K562 (cell line): Measurements from ENCODE around the gene GALP. TPM values are rescaled to one million over a fixed set of nuclear protein-coding genes. Genes with fewer than 3 reads are reported as not detected.

Source experiments
- COPS2 ChIP-seq: fragments of 450-650 bp; conservative IDR thresholded peaks from 2 replicates; pipeline ENCODE4 v1.6.1; 2016; ENCODE audit warnings: mild to moderate bottlenecking, moderate library complexity
- CTCF ChIP-seq, 3 experiments: IDR thresholded peaks in 2 of 3; conservative IDR thresholded peaks in 1 of 3; 2 replicates each; pipeline ENCODE4 v1.5.1; 2011 to 2012; ENCODE audit warnings: low read length in 3 of 3, mild to moderate bottlenecking in 3 of 3, control low read depth in 2 of 3, improper control_type of control experiment in 1 of 3, inconsistent platforms in 1 of 3, low read depth in 1 of 3, mixed read lengths in 1 of 3, moderate library complexity in 1 of 3; ENCODE audit not compliant: insufficient read depth in 2 of 3
- E2F1 ChIP-seq: sonication (generic); formaldehyde crosslinking; IDR thresholded peaks from 2 replicates; pipeline ENCODE4 v1.8.1; 2023; ENCODE audit warnings: mild to moderate bottlenecking, missing genetic modification reagents, moderate library complexity
- ETS2 ChIP-seq: IDR thresholded peaks from 2 replicates; pipeline ENCODE4 v1.6.1; 2016; ENCODE audit warnings: borderline replicate concordance, missing genetic modification characterization, mild to moderate bottlenecking, moderate library complexity, missing compliant biosample characterization; ENCODE audit not compliant: poor library complexity, severe bottlenecking
- FOXK1 ChIP-seq: sonication (generic); formaldehyde crosslinking; IDR thresholded peaks from 2 replicates; pipeline ENCODE4 v1.8.0; 2022; ENCODE audit warnings: missing genetic modification reagents, mild to moderate bottlenecking, borderline replicate concordance
- HMGXB4 ChIP-seq: sonication (generic); formaldehyde crosslinking; IDR thresholded peaks from 2 replicates; pipeline ENCODE4 v1.8.1; 2023; ENCODE audit warnings: mild to moderate bottlenecking, missing genetic modification reagents
- KLF1 ChIP-seq: fragments of 450-650 bp; IDR thresholded peaks from 2 replicates; pipeline ENCODE4 v1.6.1; 2016; ENCODE audit warnings: missing genetic modification characterization, missing compliant biosample characterization
- MITF ChIP-seq: IDR thresholded peaks from 2 replicates; pipeline ENCODE4 v1.6.1; 2014; ENCODE audit warnings: antibody characterized with exemption
- PTBP1 ChIP-seq: fragments of 200-400 bp; formaldehyde crosslinking; IDR thresholded peaks from 2 replicates; pipeline ENCODE4 v1.6.1; 2017; ENCODE audit warnings: low read depth, low read length
- RHOXF2B ChIP-seq: fragments of 250-450 bp; sonication (Bioruptor Pico); conservative IDR thresholded peaks from 2 replicates; pipeline ENCODE4 v1.5.1; 2021
- TARDBP ChIP-seq: fragments of 450-650 bp; IDR thresholded peaks from 2 replicates; pipeline ENCODE4 v1.6.1; 2016
- ZFP1 ChIP-seq: fragments of 450-650 bp; formaldehyde crosslinking; IDR thresholded peaks from 2 replicates; pipeline ENCODE4 v1.4.0; 2020; ENCODE audit warnings: mild to moderate bottlenecking, mixed read lengths
- ZKSCAN1 ChIP-seq: fragments of 150-350 bp; IDR thresholded peaks from 2 replicates; pipeline ENCODE4 v1.6.1; 2016; ENCODE audit warnings: low read depth, low read length
- ZKSCAN3 ChIP-seq: fragments of 250-450 bp; sonication (Bioruptor Pico); IDR thresholded peaks from 2 replicates; pipeline ENCODE4 v1.4.0; 2020
- ZNF212 ChIP-seq: fragments of 450-650 bp; formaldehyde crosslinking; IDR thresholded peaks from 2 replicates; pipeline ENCODE4 v1.4.0; 2020; ENCODE audit warnings: mild to moderate bottlenecking
- ZNF347 ChIP-seq: fragments of 450-650 bp; formaldehyde crosslinking; IDR thresholded peaks from 2 replicates; pipeline ENCODE4 v1.4.0; 2020; ENCODE audit warnings: low read depth, mild to moderate bottlenecking, moderate library complexity
- ZNF518B ChIP-seq: fragments of 250-450 bp; sonication (Bioruptor Pico); IDR thresholded peaks from 2 replicates; pipeline ENCODE4 v1.5.0; 2021; ENCODE audit warnings: mild to moderate bottlenecking, moderate library complexity
- ZNF699 ChIP-seq: fragments of 250-450 bp; sonication (Bioruptor Pico); IDR thresholded peaks from 2 replicates; pipeline ENCODE4 v1.8.0; 2021; ENCODE audit warnings: mild to moderate bottlenecking, moderate library complexity; ENCODE audit not compliant: insufficient replicate concordance
- polyA plus RNA-seq, 8 experiments: library from polyadenylated mRNA; depleted of rRNA in 4 of 8; stranded (reverse) in 5 of 8; unstranded in 3 of 8; fragments of >200 nt; fragmentation: Nextera tagmentation in 2 of 8; fragmentation: Illumina TruSeq in 1 of 8; extraction: Ambion mirVana in 2 of 8; extraction: Trizol in 1 of 8; gene quantifications; 2 replicates each; pipeline versions ENCODE4 v1.2.1 to v1.2.3, GENCODE V29; 2011 to 2014; ENCODE audit warnings: inconsistent platforms in 1 of 8, missing spikeins in 1 of 8
- total RNA-seq, 7 experiments: library from RNA; depleted of rRNA in 6 of 7; stranded (reverse); fragments of >200 nt in 6 of 7; fragmentation: Illumina TruSeq in 2 of 7; extraction: Trizol in 2 of 7; gene quantifications; 2 replicates each; pipeline versions ENCODE4 v1.2.1 to v1.2.3, GENCODE V29; 2011 to 2021; ENCODE audit warnings: low replicate concordance in 1 of 7

The GALP gene
- total and polyA plus RNA-seq, 9 of the 15 experiments (the other 6 are each of a cell fraction or from before 2014, with no cell fraction given): not detected

GRCh38 chr19:56140583-56141416, 35.0 kb upstream of the GALP start, which contains the start of gene ZNF444 (continued):
- TF ChIP-seq ZNF518B (no peak), E2F1 (CRISPR knock-in tag) (0 out of 2 replicates have a peak, but pooled peaks have one; percentile 49), ZNF347 (CRISPR knock-in tag) (no peak), PTBP1 (no peak), TARDBP (no peak), COPS2 (no peak), RHOXF2B (CRISPR knock-in tag) (no peak), ZNF699 (CRISPR knock-in tag) (no peak), FOXK1 (CRISPR knock-in tag) (0 out of 2 replicates have a peak, but pooled peaks have one; percentile 22), HMGXB4 (CRISPR knock-in tag) (no peak), ZKSCAN1 (no peak), ZFP1 (CRISPR knock-in tag) (no peak), ETS2 (tag) (no peak), CTCF (IDR thresholded peaks at IDR 0.05 in 2 of 3, conservative IDR thresholded peaks at IDR 0.05 in 1 of 3; ENCODE audit: insufficient read depth in 2 of 3, low read depth in 1 of 3, low read length in 3 of 3) (no peak), ZKSCAN3 (CRISPR knock-in tag) (no peak), MITF (no peak), ZNF212 (CRISPR knock-in tag) (no peak), KLF1 (tag) (no peak)
